UCSD-AML1 (cell line): Measurements from ENCODE around the gene GRM1.

Source experiments
- DNase-seq: peaks from one replicate; lab custom pipeline; 2025; ENCODE audit not compliant: unreplicated experiment; lab: John Stamatoyannopoulos, UW

GRM1 gene

GRCh38 chr6:146434732-146435390 is 406.0 kb downstream of the GRM1 start:
- DNase-seq = no peak

GRCh38 chr6:146441907-146442306 is 413.0 kb downstream of the GRM1 start:
- no peak for DNase-seq

GRCh38 chr6:146444189-146444588 is 415.3 kb downstream of the GRM1 start:
- DNase-seq = no peak

DNA sequence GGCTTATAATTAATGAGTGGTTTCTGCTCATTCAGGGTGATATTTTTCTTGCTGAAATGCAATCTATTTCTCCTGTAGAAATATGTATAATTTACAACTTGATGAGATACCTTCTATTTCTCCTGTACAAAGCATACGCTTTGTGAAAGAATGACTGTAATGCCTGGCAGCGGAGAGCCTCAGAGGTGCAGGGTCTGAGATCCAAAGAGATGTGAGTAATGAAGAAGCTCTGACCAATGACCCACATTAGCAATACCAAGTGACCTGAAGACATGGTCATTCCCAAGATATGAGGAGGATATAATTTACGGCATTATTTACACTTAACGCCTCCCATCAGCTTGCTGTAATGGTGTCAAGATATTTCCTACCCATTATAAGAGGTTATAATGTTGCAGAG is 416.4 kb downstream of the GRM1 start:
- no peak for DNase-seq

DNA sequence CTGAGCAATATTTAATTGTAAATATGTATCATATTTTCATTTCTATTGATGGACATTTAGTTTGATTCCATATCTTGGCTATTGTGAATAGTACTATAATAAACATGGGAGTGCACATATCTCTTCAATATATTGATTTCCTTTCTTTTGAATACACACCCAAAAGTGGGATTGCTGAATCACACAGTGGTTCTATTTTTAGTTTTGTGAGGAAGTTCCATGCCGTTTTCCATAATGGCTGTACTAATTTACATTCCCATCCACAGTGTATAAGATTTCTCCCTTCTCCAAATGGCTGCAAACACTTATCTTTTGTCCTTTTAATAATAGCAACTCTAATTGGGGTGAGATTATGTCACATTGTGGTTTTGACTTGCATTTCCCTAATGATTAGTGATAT is 428.0 kb downstream of the GRM1 start:
- no peak for DNase-seq

GRCh38 chr6:146460941-146461340 is 432.1 kb downstream of the GRM1 start:
- DNase-seq = no peak

DNA sequence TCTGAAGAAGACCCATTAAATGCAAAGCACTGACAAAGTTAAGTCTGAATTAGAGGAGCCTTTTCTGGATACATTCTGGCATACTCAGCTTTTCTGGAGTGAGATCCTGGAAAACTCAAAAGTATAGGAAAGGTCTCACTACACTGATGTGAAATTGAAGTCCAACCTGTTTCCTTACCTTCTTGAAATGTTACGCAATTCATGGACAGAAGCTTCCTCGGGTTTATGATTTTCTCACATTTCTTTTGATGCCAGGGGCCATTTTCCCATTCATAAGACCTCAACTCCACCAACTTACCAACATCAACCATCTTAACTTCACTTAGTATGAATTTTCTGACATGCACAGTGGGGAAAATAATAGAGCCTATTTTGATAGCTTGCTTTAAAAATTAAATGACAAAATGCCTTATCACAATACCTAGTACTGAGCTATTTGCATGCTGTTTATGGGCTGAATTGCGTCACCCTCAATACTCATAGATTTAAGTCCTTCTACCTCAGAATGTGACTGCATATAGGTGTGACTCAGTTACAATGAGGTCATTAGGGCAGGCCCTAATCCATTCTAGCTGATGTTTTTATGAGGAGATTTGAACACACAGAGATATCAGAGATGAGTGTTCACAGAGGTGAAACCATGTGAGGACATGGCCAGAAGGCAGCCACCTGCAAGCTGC is 441.4 kb downstream of the GRM1 start:
- DNase-seq = no peak

DNA sequence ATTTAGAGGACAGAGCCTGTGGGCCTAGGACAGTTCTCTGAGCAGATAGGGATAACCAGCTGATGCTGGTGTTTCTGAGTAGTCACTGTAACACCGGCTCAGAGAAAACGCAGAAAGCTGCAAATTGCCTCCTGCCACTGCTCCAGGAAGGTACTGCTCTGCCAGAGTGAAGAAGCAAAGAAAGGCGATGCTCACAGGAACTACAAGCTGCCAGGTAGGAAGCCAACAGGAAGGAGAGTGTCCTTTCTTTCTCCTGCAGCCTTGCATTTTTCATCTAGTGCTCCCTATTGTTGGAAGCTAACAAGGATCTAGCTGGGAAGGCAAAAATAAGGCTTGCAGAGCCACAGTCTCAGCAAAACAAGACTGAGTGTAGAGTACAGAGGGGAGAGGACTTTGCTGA is 444.1 kb downstream of the GRM1 start:
- no peak for DNase-seq

DNA sequence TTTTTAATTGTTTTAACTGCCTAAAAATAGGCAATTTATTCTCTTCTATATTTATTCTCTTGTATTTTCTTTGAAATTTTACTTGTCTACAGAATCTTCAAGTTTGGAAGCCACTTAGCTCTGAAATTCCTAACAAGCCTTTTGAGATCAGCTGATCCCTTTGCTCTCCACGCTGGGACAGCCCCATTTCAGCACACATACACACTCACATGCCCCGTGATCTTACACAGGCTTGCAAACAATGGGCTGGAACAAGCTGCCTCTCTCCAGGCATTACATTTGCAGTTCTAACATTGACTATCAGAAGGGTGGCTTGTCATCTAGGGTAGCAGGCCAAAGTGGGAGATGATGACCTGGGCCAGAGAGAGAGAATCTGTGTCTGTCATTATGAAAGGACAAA is 452.7 kb downstream of the GRM1 start:
- DNase-seq = no peak

- no peak for DNase-seq
Observed at GRCh38 chr6:146484411-146484810, 455.5 kb downstream of the GRM1 start.
